MCF 10A (cell line): Measurements from ENCODE around the gene CAMK2A. TPM values are rescaled to one million over a fixed set of nuclear protein-coding genes. Genes with fewer than 3 reads are reported as not detected.
A peak's percentile ranks its signal among the peaks of the same experiment; 100 is the strongest.

Experiments used
- BruUV-seq: library from RNA; stranded (reverse); fragments of 400-500 nt; replicated peaks from 2 replicates; lab custom pipeline; 2021; lab: Mats Ljungman, UMichigan
- CTCF ChIA-PET: fragments of 300-600 bp; sonication (Branson Sonifier 250); formaldehyde crosslinking; extraction: SDS; loops from one replicate; lab custom pipeline; 2021; ENCODE audit warnings: antibody characterized with exemption, inconsistent platforms; lab: Yijun Ruan, JAX
- POLR2A ChIA-PET: fragments of 300-600, 350-650 bp; sonication (Branson Sonifier 250); formaldehyde crosslinking; extraction: SDS; loops from one replicate; lab custom pipeline; 2020; ENCODE audit warnings: antibody characterized with exemption, inconsistent platforms; lab: Yijun Ruan, JAX
- DNase-seq: peaks from one replicate; pipeline ENCODE4 v3.0.0-alpha.2; 2018; ENCODE audit not compliant: unreplicated experiment
- H3K27ac Mint-ChIP-seq: one replicate; pipeline ENCODE4 v1.8.0; 2022; ENCODE audit warnings: mild to moderate bottlenecking, low read depth, mixed read lengths; ENCODE audit not compliant: unreplicated experiment
- H3K27me3 Mint-ChIP-seq: one replicate; pipeline ENCODE4 v1.8.0; 2022; ENCODE audit warnings: mixed read lengths; ENCODE audit not compliant: insufficient read depth, unreplicated experiment
- H3K36me3 Mint-ChIP-seq: one replicate; pipeline ENCODE4 v1.8.0; 2022; ENCODE audit warnings: mild to moderate bottlenecking, moderate library complexity, mixed read lengths; ENCODE audit not compliant: insufficient read depth, unreplicated experiment
- H3K4me1 Mint-ChIP-seq: one replicate; pipeline ENCODE4 v1.8.0; 2022; ENCODE audit warnings: mixed read lengths; ENCODE audit not compliant: insufficient read depth, unreplicated experiment
- H3K4me3 Mint-ChIP-seq: one replicate; pipeline ENCODE4 v1.8.0; 2022; ENCODE audit warnings: mild to moderate bottlenecking, moderate library complexity, mixed read lengths; ENCODE audit not compliant: unreplicated experiment
- H3K9me3 Mint-ChIP-seq: one replicate; pipeline ENCODE4 v1.8.0; 2022; ENCODE audit warnings: mixed read lengths; ENCODE audit not compliant: unreplicated experiment
- intact Hi-C: fragments of 100-400 bp; cut with micrococcal nuclease; formaldehyde crosslinking; loops from 2 replicates; pipeline ENCODE4 v1.14.1; 2022
- total RNA-seq: library from RNA; stranded (reverse); gene quantifications from 2 replicates; pipeline ENCODE4 v1.2.3, GENCODE V29; 2022
- TF ChIP-seq, protein P1 (sequence below): fragments of 200-600 bp; IDR thresholded peaks from one replicate; pipeline ENCODE4 v1.8.0; 2022; ENCODE audit warnings: antibody characterized with exemption, mild to moderate bottlenecking; ENCODE audit not compliant: unreplicated experiment

The CAMK2A gene
- total RNA-seq, 1 experiment from 2014 or later, result not detected

DNA sequence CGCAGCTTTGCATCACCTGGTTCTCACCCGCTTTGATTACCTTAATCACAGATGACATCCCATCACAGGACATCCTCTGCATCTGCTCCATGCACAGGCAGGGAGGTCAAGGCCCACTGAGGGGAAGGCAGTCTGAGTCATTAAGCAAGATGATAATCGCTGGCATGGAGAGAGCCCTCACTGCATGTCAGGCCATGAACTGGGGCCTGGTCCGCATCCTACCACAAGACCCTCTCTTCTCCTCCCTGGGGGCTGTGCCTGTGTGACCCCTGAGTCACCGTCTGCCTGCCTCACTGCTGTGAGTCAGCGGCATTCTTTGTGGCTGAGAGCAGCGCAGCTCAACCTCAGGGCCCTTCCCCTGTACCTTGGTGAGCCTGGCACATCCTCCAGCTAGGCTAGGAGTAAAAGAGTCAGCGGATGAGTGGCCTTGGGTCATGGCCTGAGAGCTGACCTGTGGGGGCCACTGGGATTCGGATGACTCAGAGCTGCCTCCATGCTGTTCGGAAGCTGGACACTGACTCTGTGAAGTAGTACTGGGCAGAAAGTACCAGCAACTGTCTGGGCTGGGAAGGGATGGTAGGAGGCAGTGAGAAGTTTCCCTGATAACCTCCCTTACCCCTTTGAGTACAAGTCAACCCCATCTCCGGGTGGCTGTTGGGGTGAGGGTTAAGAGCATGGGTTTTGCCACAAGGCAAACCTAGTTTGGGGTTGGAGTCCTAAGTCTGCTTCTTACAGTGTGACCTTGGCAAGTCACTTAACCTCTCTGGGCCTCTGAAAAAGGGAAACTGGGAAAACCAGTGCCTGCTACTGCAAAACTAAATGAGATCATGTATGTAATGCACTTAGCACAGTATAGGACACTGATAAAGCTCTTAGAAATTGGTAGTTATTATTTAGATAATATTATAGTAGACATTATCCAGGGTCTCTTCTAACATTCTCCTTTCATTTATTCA is 27.8 kb upstream of the CAMK2A start:
- CTCF ChIA-PET, result interaction anchor here (0.6 to 1.9 kb wide), 9 partner anchors 17 to 482 kb away, joined by 3 to 5 read pairs (median 4); no protein-coding TSS in a partner anchor
- Mint-ChIP-seq H3K27ac (peak overlapping the region; percentile 73), H3K36me3 (no peaks in the 10 kb centered on the region), H3K4me1 (peaks cover 49% of the 10 kb centered on the region), H3K4me3 (no peak overlapping the region), H3K27me3 (no peaks in the 10 kb centered on the region), H3K9me3 (no peaks in the 10 kb centered on the region)
- TF ChIP-seq, protein P1, sequence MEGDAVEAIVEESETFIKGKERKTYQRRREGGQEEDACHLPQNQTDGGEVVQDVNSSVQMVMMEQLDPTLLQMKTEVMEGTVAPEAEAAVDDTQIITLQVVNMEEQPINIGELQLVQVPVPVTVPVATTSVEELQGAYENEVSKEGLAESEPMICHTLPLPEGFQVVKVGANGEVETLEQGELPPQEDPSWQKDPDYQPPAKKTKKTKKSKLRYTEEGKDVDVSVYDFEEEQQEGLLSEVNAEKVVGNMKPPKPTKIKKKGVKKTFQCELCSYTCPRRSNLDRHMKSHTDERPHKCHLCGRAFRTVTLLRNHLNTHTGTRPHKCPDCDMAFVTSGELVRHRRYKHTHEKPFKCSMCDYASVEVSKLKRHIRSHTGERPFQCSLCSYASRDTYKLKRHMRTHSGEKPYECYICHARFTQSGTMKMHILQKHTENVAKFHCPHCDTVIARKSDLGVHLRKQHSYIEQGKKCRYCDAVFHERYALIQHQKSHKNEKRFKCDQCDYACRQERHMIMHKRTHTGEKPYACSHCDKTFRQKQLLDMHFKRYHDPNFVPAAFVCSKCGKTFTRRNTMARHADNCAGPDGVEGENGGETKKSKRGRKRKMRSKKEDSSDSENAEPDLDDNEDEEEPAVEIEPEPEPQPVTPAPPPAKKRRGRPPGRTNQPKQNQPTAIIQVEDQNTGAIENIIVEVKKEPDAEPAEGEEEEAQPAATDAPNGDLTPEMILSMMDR, result no peak
- POLR2A ChIA-PET, result interaction anchor here (0.8 to 2.7 kb wide), 7 partner anchors 9 to 51 kb away, joined by 3 to 37 read pairs (median 8); partner anchors contain the start of gene ARSI
- DNase-seq, result peak; percentile 93
- BruUV-seq, result no TSS peak
- intact Hi-C loops, result loop anchor here (1.0 to 2.0 kb wide), 2 partner anchors 19 to 33 kb away; no protein-coding TSS in a partner anchor

DNA sequence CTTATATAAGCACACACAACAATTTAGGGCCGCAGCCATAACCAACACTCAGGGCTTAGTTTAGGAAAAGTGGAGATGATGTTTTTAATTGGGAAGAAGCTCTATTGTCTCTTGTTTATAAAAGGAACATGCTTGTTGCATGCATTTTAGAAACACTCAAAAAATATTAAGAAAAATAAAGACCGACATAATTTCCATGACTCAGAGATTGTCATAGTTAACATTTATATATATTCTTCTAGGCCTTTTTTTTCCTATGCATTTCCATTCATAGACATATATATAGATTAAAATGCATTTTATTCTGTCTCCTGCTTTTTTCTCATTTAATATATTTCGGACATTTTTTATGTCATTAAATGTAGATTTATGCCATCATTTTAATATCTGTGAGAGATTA is 26.7 kb upstream of the CAMK2A start:
- intact Hi-C loops, result loop anchor here (2.0 kb wide), 1 partner anchor 18 kb away; no protein-coding TSS in a partner anchor
- no peak for DNase-seq
- BruUV-seq, result no TSS peak
- no peaks in the 10 kb centered on the region for H3K27me3 Mint-ChIP-seq
- H3K4me1 Mint-ChIP-seq, result peaks cover 39% of the 10 kb centered on the region
- no peak overlapping the region for H3K27ac Mint-ChIP-seq
- no peaks in the 10 kb centered on the region for H3K36me3 Mint-ChIP-seq
- no peaks in the 10 kb centered on the region for H3K9me3 Mint-ChIP-seq
- CTCF ChIA-PET, result interaction anchor here (0.6 to 1.9 kb wide), 5 partner anchors 18 to 198 kb away, joined by 3 to 5 read pairs (median 4); no protein-coding TSS in a partner anchor
- TF ChIP-seq, protein P1, result no peak
- POLR2A ChIA-PET, result interaction anchor here (0.8 to 2.7 kb wide), 8 partner anchors 8 to 50 kb away, joined by 3 to 37 read pairs (median 8); partner anchors contain the start of gene ARSI
- no peak overlapping the region for H3K4me3 Mint-ChIP-seq

DNA sequence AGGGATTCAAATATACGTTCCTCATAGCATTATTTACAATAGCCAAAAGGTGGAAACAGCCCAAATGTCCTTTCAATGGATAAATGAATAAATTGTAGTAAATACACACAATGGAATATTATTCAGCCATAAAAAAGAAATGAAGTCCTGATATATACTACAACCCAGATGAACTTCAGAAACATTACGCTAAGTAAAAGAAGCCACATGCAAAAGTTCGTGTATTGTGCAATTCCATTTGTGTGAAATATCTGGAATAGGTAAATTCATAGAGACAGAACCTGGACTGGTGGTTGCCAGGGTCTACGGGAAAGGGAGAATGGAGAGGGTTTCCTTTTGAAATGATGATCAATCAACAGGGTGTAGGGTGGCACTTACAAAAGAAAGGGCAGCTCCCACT is 25.7 kb upstream of the CAMK2A start:
- DNase-seq, result no peak
- no peak overlapping the region for H3K4me3 Mint-ChIP-seq
- no peaks in the 10 kb centered on the region for H3K9me3 Mint-ChIP-seq
- H3K36me3 Mint-ChIP-seq, result no peaks in the 10 kb centered on the region
- no peaks in the 10 kb centered on the region for H3K27me3 Mint-ChIP-seq
- CTCF ChIA-PET, result no interaction called here
- no peak overlapping the region for H3K27ac Mint-ChIP-seq
- POLR2A ChIA-PET, result interaction anchor here (1.8 kb wide), 1 partner anchor 10 kb away, joined by 7 read pairs; no protein-coding TSS in a partner anchor
- peaks cover 32% of the 10 kb centered on the region for H3K4me1 Mint-ChIP-seq
- intact Hi-C loops, result no loop called here
- BruUV-seq, result no TSS peak
- TF ChIP-seq, protein P1, result no peak
